ENCODE measurements around the gene SAP30. TPM values are rescaled to one million over a fixed set of nuclear protein-coding genes. Genes with fewer than 3 reads are reported as not detected.

Gene SAP30
- total RNA-seq, 1 donor from 2014 or later: 24.1 TPM

DNA sequence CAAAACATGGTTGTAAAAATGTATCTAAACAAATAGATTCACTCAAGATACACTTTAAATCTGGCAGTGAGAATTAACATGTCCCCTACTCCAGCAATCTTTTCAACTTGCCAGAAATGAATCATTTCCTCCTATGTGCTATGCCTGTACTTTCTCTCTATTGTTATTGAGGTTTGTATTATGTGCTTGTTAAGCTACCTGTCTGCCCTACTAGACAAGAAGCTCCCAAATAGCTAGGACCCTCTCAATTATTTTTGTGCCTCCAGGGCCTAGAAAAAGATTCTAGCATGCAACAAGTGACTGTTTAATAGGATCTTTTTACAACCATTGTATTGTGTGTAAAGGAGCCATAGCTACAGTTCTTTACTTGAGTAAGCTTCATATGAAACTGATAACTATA, 3.5 kb upstream of the SAP30 start:
- H3K27ac Mint-ChIP-seq (ENCODE audit: unreplicated experiment): no peak overlapping the region
- peaks cover 8% of the 10 kb centered on the region for H3K27me3 Mint-ChIP-seq (ENCODE audit: unreplicated experiment)

DNA sequence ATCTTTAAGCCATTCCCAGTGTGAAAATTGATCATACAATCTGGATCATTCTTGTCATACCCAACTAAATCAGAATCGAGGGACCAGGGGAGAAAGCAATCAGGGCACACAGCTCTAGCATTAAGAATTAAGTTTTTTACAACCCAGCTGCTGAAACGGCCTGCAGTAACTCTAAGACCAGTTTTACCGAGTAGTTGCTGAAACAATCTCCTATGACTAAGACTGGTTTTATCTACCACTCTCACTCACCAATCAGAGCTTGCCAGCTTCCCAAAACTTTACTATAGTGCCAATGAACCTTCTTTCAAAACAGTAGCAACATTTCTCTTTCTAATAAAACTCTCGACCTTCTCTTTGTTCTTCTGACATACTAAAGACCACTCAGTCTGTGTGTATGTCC, 2.8 kb upstream of the SAP30 start:
- H3K4me1 Mint-ChIP-seq (ENCODE audit: low read depth, unreplicated experiment): no peaks in the 10 kb centered on the region
- peaks cover 8% of the 10 kb centered on the region for H3K27me3 Mint-ChIP-seq (ENCODE audit: unreplicated experiment)
- no peaks in the 10 kb centered on the region for H3K36me3 Mint-ChIP-seq (ENCODE audit: unreplicated experiment)
- peaks cover 21% of the 10 kb centered on the region for H3K9me3 Mint-ChIP-seq (ENCODE audit: unreplicated experiment)
- H3K4me3 Mint-ChIP-seq (ENCODE audit: unreplicated experiment): no peak overlapping the region
- TF ChIP-seq, protein P1, sequence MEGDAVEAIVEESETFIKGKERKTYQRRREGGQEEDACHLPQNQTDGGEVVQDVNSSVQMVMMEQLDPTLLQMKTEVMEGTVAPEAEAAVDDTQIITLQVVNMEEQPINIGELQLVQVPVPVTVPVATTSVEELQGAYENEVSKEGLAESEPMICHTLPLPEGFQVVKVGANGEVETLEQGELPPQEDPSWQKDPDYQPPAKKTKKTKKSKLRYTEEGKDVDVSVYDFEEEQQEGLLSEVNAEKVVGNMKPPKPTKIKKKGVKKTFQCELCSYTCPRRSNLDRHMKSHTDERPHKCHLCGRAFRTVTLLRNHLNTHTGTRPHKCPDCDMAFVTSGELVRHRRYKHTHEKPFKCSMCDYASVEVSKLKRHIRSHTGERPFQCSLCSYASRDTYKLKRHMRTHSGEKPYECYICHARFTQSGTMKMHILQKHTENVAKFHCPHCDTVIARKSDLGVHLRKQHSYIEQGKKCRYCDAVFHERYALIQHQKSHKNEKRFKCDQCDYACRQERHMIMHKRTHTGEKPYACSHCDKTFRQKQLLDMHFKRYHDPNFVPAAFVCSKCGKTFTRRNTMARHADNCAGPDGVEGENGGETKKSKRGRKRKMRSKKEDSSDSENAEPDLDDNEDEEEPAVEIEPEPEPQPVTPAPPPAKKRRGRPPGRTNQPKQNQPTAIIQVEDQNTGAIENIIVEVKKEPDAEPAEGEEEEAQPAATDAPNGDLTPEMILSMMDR (IDR thresholded peaks at IDR 0.05; ENCODE audit: partially characterized antibody, unreplicated experiment): no peak
- DNase-seq: no peak
- no peak overlapping the region for H3K27ac Mint-ChIP-seq (ENCODE audit: unreplicated experiment)

More for the DNA sequence above, 3.5 kb upstream of the SAP30 start:
- H3K4me3 Mint-ChIP-seq (ENCODE audit: unreplicated experiment): no peak overlapping the region
- peaks cover 21% of the 10 kb centered on the region for H3K9me3 Mint-ChIP-seq (ENCODE audit: unreplicated experiment)
- H3K4me1 Mint-ChIP-seq (ENCODE audit: low read depth, unreplicated experiment): no peaks in the 10 kb centered on the region
- no peak for DNase-seq
- H3K36me3 Mint-ChIP-seq (ENCODE audit: unreplicated experiment): no peaks in the 10 kb centered on the region
- TF ChIP-seq, protein P1 (IDR thresholded peaks at IDR 0.05; ENCODE audit: partially characterized antibody, unreplicated experiment): no peak

DNA sequence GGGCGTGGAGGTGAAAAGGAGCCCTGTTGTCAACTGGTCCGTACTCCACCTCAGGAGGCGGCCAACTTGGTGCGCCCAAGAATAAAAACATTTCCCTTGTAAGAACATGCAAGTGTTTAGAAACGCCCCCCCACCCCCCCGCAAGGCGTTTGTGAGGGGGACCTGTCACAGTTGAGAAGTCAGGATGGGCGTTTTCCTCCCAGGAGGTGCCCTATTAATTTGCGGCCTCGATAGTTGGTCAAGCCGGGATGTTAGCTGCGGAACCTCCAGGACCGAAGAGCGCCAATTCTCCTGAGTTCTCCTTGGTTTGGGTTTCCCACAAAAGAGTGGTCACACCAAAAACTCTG, 651 bp upstream of the SAP30 start:
- Mint-ChIP-seq H3K27ac (ENCODE audit: unreplicated experiment) (peak overlapping the region; percentile 49), H3K4me1 (ENCODE audit: low read depth, unreplicated experiment) (peaks cover 4% of the 10 kb centered on the region), H3K36me3 (ENCODE audit: unreplicated experiment) (no peaks in the 10 kb centered on the region), H3K27me3 (ENCODE audit: unreplicated experiment) (peaks cover 8% of the 10 kb centered on the region), H3K9me3 (ENCODE audit: unreplicated experiment) (peaks cover 21% of the 10 kb centered on the region), H3K4me3 (ENCODE audit: unreplicated experiment) (peak overlapping the region; percentile 98)
- DNase-seq: peak; percentile 32
- TF ChIP-seq, protein P1 (IDR thresholded peaks at IDR 0.05; ENCODE audit: partially characterized antibody, unreplicated experiment): no peak

DNA sequence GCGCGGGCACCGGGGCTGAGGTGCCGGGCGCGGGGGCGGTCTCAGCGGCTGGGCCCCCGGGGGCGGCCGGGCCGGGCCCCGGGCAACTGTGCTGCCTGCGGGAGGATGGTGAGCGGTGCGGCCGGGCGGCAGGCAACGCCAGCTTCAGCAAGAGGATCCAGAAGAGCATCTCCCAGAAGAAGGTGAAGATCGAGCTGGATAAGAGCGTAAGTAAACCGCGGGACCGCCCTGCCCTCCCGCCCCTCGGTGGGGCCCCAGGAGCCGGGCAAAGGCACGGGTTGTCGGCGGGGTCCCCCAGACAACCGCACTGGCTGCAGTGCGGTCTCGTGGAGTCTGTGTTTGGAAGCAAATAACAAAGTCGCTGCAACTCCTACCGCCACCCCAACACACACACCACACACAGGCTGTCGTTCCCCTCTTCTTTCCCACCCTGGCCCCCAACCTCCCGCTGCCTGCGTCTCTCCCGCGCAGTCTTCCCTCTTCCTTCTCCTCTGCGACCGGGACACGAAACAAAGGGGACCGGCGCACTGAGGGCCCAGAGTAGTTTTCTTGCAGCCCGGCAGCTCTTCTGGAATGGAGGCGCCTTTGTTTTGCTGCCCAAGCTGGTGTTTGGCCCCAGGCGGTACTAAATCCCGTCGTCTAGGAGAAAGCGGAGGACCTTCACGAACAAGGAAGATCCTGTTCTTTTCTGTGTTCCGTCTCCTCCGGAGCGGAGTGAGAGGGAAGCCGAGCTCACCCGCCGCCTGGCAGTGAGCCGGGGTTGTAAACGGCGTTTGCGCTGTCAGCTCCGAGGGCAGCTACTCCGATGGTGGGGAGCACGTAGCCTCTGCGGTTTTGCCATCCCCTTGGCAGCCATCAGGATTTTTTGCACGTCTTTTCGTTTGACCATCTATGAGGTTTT, 788 bp downstream of the SAP30 start:
- Mint-ChIP-seq H3K36me3 (ENCODE audit: unreplicated experiment) (no peaks in the 10 kb centered on the region), H3K27ac (ENCODE audit: unreplicated experiment) (peak overlapping the region; percentile 98), H3K9me3 (ENCODE audit: unreplicated experiment) (peaks cover 21% of the 10 kb centered on the region), H3K27me3 (ENCODE audit: unreplicated experiment) (peaks cover 8% of the 10 kb centered on the region), H3K4me3 (ENCODE audit: unreplicated experiment) (peak overlapping the region; percentile 97), H3K4me1 (ENCODE audit: low read depth, unreplicated experiment) (peaks cover 4% of the 10 kb centered on the region)
- peak; percentile 71 for DNase-seq
- TF ChIP-seq, protein P1 (IDR thresholded peaks at IDR 0.05; ENCODE audit: partially characterized antibody, unreplicated experiment): no peak

DNA sequence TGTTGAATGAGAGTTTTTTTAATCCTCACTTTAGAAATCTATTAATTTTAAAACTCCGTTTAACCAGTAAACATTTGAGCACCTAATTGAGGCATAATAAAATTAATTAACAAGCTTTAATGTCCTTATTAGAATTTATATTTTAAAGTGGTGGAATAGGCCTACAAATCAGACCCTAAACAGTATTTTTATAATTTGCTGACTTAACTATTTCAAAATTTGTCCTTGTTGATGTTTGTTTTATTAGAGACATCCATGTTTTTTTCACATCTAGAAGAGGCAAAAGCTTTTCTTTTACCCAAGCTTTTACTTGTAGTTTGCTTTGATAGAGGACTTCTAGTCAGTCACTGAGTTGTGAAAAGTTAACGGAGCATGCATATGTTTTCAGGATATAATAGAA, 3.8 kb downstream of the SAP30 start:
- H3K4me3 Mint-ChIP-seq (ENCODE audit: unreplicated experiment): no peak overlapping the region
- no peak overlapping the region for H3K27ac Mint-ChIP-seq (ENCODE audit: unreplicated experiment)
- peaks cover 14% of the 10 kb centered on the region for H3K9me3 Mint-ChIP-seq (ENCODE audit: unreplicated experiment)
- H3K27me3 Mint-ChIP-seq (ENCODE audit: unreplicated experiment): peaks cover 8% of the 10 kb centered on the region
- DNase-seq: no peak
- H3K4me1 Mint-ChIP-seq (ENCODE audit: low read depth, unreplicated experiment): peaks cover 4% of the 10 kb centered on the region
- H3K36me3 Mint-ChIP-seq (ENCODE audit: unreplicated experiment): no peaks in the 10 kb centered on the region
- TF ChIP-seq, protein P1 (IDR thresholded peaks at IDR 0.05; ENCODE audit: partially characterized antibody, unreplicated experiment): no peak
